ENCODE measurements around the gene KPNB1. TPM values are rescaled to one million over a fixed set of nuclear protein-coding genes. Genes with fewer than 3 reads are reported as not detected.

Gene KPNB1
- polyA plus RNA-seq, 1 donor (not counting 4 experiments of a cell fraction or from before 2014, with no cell fraction given), result 220 TPM

DNA sequence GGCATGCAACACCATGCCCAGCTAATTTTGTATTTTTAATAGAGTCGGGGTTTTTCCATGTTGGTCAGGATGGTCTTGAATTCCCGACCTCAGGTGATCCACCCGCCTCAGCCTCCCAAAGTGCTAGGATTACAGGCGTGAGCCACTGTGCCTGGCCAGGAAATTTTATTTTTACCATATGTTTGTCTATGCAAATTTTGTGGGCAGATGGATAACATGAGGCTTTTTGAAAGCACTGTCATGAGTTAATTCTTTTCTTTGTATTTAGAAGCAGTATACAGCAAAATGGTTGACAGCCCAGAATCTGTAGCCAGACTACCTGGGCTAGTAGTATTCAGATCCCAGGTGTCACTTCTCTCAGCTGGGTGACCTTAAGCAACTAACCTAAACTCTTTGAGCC is 8.5 kb upstream of the KPNB1 start:
- no peaks in the 10 kb centered on the region for H3K27me3 ChIP-seq (ENCODE audit: control insufficient read depth, extremely low read depth, insufficient read depth, low read length)
- no peak overlapping the region for H3K9ac ChIP-seq (ENCODE audit: control insufficient read depth, extremely low read depth, insufficient read depth, low read length)
- H3K9me3 ChIP-seq (ENCODE audit: control insufficient read depth, low read depth, low read length), result no peaks in the 10 kb centered on the region
- H3K36me3 ChIP-seq (ENCODE audit: control insufficient read depth in 2 of 2, extremely low read depth in 1 of 2, insufficient read depth in 2 of 2, low read length in 2 of 2), result no peaks in the 10 kb centered on the region
- no peak overlapping the region for H2AFZ ChIP-seq (ENCODE audit: control insufficient read depth, low read length)
- H3K9me1 ChIP-seq (ENCODE audit: control insufficient read depth, extremely low read depth, insufficient read depth, low read length), result no peaks in the 10 kb centered on the region
- no peak for TF ChIP-seq EZH2 (IDR thresholded peaks at IDR 0.05; ENCODE audit: low read length)
- TF ChIP-seq, protein P1, sequence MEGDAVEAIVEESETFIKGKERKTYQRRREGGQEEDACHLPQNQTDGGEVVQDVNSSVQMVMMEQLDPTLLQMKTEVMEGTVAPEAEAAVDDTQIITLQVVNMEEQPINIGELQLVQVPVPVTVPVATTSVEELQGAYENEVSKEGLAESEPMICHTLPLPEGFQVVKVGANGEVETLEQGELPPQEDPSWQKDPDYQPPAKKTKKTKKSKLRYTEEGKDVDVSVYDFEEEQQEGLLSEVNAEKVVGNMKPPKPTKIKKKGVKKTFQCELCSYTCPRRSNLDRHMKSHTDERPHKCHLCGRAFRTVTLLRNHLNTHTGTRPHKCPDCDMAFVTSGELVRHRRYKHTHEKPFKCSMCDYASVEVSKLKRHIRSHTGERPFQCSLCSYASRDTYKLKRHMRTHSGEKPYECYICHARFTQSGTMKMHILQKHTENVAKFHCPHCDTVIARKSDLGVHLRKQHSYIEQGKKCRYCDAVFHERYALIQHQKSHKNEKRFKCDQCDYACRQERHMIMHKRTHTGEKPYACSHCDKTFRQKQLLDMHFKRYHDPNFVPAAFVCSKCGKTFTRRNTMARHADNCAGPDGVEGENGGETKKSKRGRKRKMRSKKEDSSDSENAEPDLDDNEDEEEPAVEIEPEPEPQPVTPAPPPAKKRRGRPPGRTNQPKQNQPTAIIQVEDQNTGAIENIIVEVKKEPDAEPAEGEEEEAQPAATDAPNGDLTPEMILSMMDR (optimal IDR thresholded peaks at IDR 0.05 in 1 of 3, IDR thresholded peaks at IDR 0.05 in 1 of 3, conservative IDR thresholded peaks at IDR 0.05 in 1 of 3; ENCODE audit: extremely low read depth in 1 of 3, insufficient read depth in 2 of 3, low read length in 3 of 3), result no peak
- dilution Hi-C loops (cut with MboI; ENCODE audit: extremely low pct_ligation_motif_present, low sequenced_read_pairs), result no loop called here
- peaks cover 2% of the 10 kb centered on the region for H3K4me1 ChIP-seq (ENCODE audit: control insufficient read depth, extremely low read depth, insufficient read depth, low read length)
- H4K20me1 ChIP-seq (ENCODE audit: control insufficient read depth, extremely low read depth, insufficient read depth, low read length), result no peaks in the 10 kb centered on the region
- no peaks in the 10 kb centered on the region for H3K79me2 ChIP-seq (ENCODE audit: control insufficient read depth, insufficient read depth, low read length)
- no peak overlapping the region for H3K27ac ChIP-seq (ENCODE audit: control insufficient read depth, insufficient read depth, low read length)
- no peak overlapping the region for H3K4me3 ChIP-seq (ENCODE audit: control insufficient read depth in 2 of 3, extremely low read depth in 1 of 3, insufficient read depth in 2 of 3, low read depth in 1 of 3, low read length in 3 of 3)
- DNase-seq (ENCODE audit: low read depth, low spot score), result no peak
- H3K4me2 ChIP-seq (ENCODE audit: control insufficient read depth, extremely low read depth, insufficient read depth, low read depth, low read length), result no peak overlapping the region
- no peak for FAIRE-seq

DNA sequence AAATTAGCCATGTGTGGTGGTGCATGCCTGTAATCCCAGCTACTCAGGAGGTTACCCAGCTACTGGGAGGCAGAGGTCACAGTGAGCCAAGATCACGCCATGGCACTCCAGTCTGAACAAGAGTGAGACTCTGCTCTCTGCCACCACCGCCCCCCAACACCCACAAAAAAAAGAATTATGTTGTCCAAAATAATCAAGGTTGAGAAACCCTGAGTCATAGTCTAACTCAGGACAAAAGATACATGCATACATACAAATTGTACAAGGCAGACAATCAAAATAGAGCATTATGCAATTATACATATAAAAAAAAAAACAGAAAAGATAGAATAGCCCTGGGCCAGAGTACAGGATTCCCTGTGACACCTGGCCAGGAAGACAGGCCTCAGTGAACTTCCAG is 6.6 kb upstream of the KPNB1 start:
- Histone ChIP-seq H3K36me3 (ENCODE audit: control insufficient read depth in 2 of 2, extremely low read depth in 1 of 2, insufficient read depth in 2 of 2, low read length in 2 of 2) (no peaks in the 10 kb centered on the region), H3K9me3 (ENCODE audit: control insufficient read depth, low read depth, low read length) (no peaks in the 10 kb centered on the region), H3K79me2 (ENCODE audit: control insufficient read depth, insufficient read depth, low read length) (no peaks in the 10 kb centered on the region), H3K27me3 (ENCODE audit: control insufficient read depth, extremely low read depth, insufficient read depth, low read length) (no peaks in the 10 kb centered on the region), H3K4me1 (ENCODE audit: control insufficient read depth, extremely low read depth, insufficient read depth, low read length) (peaks cover 2% of the 10 kb centered on the region), H3K9me1 (ENCODE audit: control insufficient read depth, extremely low read depth, insufficient read depth, low read length) (no peaks in the 10 kb centered on the region), H3K4me3 (ENCODE audit: control insufficient read depth in 2 of 3, extremely low read depth in 1 of 3, insufficient read depth in 2 of 3, low read depth in 1 of 3, low read length in 3 of 3) (no peak overlapping the region), H3K4me2 (ENCODE audit: control insufficient read depth, extremely low read depth, insufficient read depth, low read depth, low read length) (no peak overlapping the region), H3K27ac (ENCODE audit: control insufficient read depth, insufficient read depth, low read length) (no peak overlapping the region), H2AFZ (ENCODE audit: control insufficient read depth, low read length) (no peak overlapping the region), H3K9ac (ENCODE audit: control insufficient read depth, extremely low read depth, insufficient read depth, low read length) (no peak overlapping the region), H4K20me1 (ENCODE audit: control insufficient read depth, extremely low read depth, insufficient read depth, low read length) (no peaks in the 10 kb centered on the region)
- dilution Hi-C loops (cut with MboI; ENCODE audit: extremely low pct_ligation_motif_present, low sequenced_read_pairs), result no loop called here
- DNase-seq (ENCODE audit: low read depth, low spot score), result no peak
- no peak for FAIRE-seq
- TF ChIP-seq EZH2 (IDR thresholded peaks at IDR 0.05; ENCODE audit: low read length), result no peak
- TF ChIP-seq, protein P1 (optimal IDR thresholded peaks at IDR 0.05 in 1 of 3, IDR thresholded peaks at IDR 0.05 in 1 of 3, conservative IDR thresholded peaks at IDR 0.05 in 1 of 3; ENCODE audit: extremely low read depth in 1 of 3, insufficient read depth in 2 of 3, low read length in 3 of 3), result no peak

Data from keratinocyte (primary cell).